Vagina (tissue), 2 donors: ENCODE measurements around the gene SPINK2. TPM values are rescaled to one million over a fixed set of nuclear protein-coding genes. Genes with fewer than 3 reads are reported as not detected.
A peak's percentile ranks its signal among the peaks of the same experiment; 100 is the strongest.

Source experiments
- DNase-seq, 2 donors: peaks; one replicate each; pipeline ENCODE4 v3.0.0-alpha.2; 2017; ENCODE audit errors: extremely low spot score in 2 of 2
- H3K27ac ChIP-seq: fragments of 200-600 bp; sonication (generic); one replicate; pipeline ENCODE4 v1.5.1; 2019
- H3K27me3 ChIP-seq: fragments of 200-600 bp; sonication (generic); one replicate; pipeline ENCODE4 v1.5.1; 2019
- H3K36me3 ChIP-seq, 2 donors: fragments of 200-600 bp; sonication (generic); one replicate each; pipeline ENCODE4 v1.5.1; 2017 to 2019
- H3K4me1 ChIP-seq: fragments of 200-600 bp; sonication (generic); one replicate; pipeline ENCODE4 v1.5.1; 2019
- H3K4me3 ChIP-seq, 2 donors: fragments of 200-600 bp; sonication (generic); 1 replicate in 1 of 2; 2 replicates in 1 of 2; pipeline ENCODE4 v1.5.1; 2016 to 2019
- H3K9me3 ChIP-seq: fragments of 200-600 bp; sonication (generic); one replicate; pipeline ENCODE4 v1.5.1; 2019
- POLR2A ChIP-seq, 2 donors: fragments of 450-650 bp; IDR thresholded peaks; one replicate each; pipeline ENCODE4 v1.6.1; 2017; ENCODE audit warnings: antibody characterized with exemption in 2 of 2, mild to moderate bottlenecking in 2 of 2, moderate library complexity in 2 of 2
- POLR2AphosphoS5 ChIP-seq, 2 donors: sonication (generic); formaldehyde crosslinking; IDR thresholded peaks; one replicate each; pipeline ENCODE4 v1.9.0; 2017; ENCODE audit warnings: antibody characterized with exemption in 2 of 2, mild to moderate bottlenecking in 2 of 2, low read depth in 1 of 2; ENCODE audit not compliant: insufficient read depth in 1 of 2
- intact Hi-C: fragments of 100-400 bp; cut with DNase I; formaldehyde crosslinking; loops from one replicate; pipeline ENCODE4 v1.15.1; 2023
- total RNA-seq: library from RNA; depleted of rRNA; stranded (reverse); fragments of >200 nt; gene quantifications from one replicate; pipeline ENCODE4 v1.2.3, GENCODE V29; 2016
- TF ChIP-seq, protein P1 (sequence below), 3 experiments: fragments of 450-650 bp in 2 of 3; fragments of 200-600 bp in 1 of 3; sonication (generic) in 1 of 3; IDR thresholded peaks; one replicate each; pipeline ENCODE4 v1.5.1; 2017 to 2019; ENCODE audit warnings: antibody characterized with exemption in 3 of 3, mild to moderate bottlenecking in 2 of 3, moderate library complexity in 2 of 3

Gene SPINK2
- total RNA-seq, 1 donor from 2014 or later = 4.4 TPM

DNA sequence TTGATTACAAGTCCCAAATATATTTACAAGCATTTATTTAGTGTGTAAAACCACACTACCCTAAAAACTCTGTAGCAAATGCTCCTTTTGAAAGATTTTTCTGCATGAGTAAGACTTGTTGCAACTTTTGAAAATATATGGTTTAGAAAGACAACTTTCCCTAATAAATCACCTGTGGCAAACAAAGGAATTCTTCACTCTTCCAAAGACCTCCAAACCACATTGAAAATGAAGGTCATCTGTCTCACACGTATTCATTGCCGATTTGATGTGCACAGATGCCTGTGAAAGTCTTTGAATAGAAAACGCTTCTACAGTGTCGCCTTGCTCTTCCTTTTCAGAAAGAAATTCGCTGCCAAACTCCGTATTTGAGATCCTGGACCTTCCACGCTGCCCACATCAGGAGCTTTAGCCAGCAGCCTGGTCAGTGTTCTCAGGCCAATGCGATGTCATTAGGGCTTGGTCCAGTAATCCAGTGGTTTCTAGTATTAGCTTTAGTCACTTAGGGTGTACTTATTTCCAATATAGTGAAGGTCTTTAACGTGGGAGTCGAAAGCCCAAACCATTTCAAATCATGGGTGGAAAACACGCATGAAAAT lies 22.2 kb downstream of the SPINK2 start:
- H3K27me3 ChIP-seq = no peaks in the 10 kb centered on the region
- peak overlapping the region; percentile 59 to 65 for H3K4me3 ChIP-seq
- intact Hi-C loops = no loop called here
- no peaks in the 10 kb centered on the region for H3K9me3 ChIP-seq
- no peaks in the 10 kb centered on the region for H3K36me3 ChIP-seq
- no peak for DNase-seq
- peaks cover 12% of the 10 kb centered on the region for H3K4me1 ChIP-seq
- peak overlapping the region; percentile 91 for H3K27ac ChIP-seq
- no peak for TF ChIP-seq POLR2A (IDR thresholded peaks at IDR 0.05)
- TF ChIP-seq, protein P1, sequence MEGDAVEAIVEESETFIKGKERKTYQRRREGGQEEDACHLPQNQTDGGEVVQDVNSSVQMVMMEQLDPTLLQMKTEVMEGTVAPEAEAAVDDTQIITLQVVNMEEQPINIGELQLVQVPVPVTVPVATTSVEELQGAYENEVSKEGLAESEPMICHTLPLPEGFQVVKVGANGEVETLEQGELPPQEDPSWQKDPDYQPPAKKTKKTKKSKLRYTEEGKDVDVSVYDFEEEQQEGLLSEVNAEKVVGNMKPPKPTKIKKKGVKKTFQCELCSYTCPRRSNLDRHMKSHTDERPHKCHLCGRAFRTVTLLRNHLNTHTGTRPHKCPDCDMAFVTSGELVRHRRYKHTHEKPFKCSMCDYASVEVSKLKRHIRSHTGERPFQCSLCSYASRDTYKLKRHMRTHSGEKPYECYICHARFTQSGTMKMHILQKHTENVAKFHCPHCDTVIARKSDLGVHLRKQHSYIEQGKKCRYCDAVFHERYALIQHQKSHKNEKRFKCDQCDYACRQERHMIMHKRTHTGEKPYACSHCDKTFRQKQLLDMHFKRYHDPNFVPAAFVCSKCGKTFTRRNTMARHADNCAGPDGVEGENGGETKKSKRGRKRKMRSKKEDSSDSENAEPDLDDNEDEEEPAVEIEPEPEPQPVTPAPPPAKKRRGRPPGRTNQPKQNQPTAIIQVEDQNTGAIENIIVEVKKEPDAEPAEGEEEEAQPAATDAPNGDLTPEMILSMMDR (IDR thresholded peaks at IDR 0.05) = no peak
- TF ChIP-seq POLR2AphosphoS5 (IDR thresholded peaks at IDR 0.05; ENCODE audit: insufficient read depth in 1 of 2, low read depth in 1 of 2) = no peak

DNA sequence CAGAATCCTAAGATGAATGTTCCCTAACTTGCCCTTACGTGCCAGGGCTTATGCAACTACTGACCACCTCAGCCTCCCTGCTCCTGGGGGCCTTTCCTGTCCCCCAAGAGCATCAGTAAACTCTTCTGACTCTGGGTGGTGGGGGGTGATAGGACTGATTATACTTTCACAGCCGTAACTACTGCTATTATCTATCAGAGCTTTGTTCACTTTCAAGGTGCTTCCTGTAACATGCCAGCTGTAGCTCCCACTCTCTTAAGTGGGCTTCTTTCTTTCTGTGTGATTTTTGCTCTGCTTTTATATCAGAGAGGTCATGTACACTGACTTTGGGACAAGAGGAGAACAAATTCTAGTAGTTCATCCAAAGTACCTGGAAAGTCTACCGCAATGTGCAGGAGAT lies 25.3 kb downstream of the SPINK2 start:
- Histone ChIP-seq H3K4me3 (no peak overlapping the region), H3K27ac (no peak overlapping the region), H3K4me1 (peaks cover 12% of the 10 kb centered on the region), H3K9me3 (no peaks in the 10 kb centered on the region), H3K27me3 (no peaks in the 10 kb centered on the region), H3K36me3 (no peaks in the 10 kb centered on the region)
- no peak for DNase-seq
- TF ChIP-seq POLR2A (IDR thresholded peaks at IDR 0.05) (no peak), POLR2AphosphoS5 (IDR thresholded peaks at IDR 0.05; ENCODE audit: insufficient read depth in 1 of 2, low read depth in 1 of 2) (no peak)
- TF ChIP-seq, protein P1 (IDR thresholded peaks at IDR 0.05) = no peak
- intact Hi-C loops = no loop called here

DNA sequence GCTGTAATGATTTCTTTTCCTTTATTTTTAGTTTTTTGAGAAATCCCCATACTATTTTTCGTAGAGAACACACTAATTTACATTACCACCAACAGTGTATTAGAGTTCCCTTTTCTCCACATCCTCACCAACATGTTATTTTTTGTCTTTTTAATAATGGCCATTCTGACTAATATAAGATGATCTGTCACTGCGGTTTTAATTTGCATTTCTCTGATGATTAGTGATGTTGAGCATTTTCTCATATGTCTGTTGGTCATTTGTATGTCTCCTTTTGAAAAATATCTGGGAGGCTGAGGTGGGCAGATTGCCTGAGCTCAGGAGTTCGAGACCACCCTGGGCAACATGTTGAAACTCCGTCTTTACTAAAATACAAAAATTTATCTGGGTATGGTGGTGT lies 30.2 kb downstream of the SPINK2 start:
- H3K9me3 ChIP-seq = no peaks in the 10 kb centered on the region
- H3K27ac ChIP-seq = no peak overlapping the region
- intact Hi-C loops = no loop called here

DNA sequence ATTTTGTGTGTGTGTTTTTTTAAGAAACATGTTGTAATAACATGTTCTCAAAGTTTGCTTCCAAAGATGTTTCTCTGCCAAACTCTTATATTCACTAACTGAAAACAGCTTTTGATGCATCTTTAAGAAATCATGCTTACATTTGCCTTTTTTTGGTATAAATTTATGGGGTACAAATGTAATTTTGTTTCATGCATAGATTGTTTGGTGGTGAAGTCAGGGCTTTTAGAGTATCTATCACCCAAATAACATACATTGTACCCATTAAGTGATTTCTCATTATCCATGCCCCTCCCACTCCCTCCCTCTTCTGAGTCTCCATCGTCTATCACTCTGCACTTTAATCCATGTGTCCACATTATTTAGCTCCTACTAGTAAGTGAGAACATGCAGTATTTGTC lies 30.8 kb downstream of the SPINK2 start:
- TF ChIP-seq POLR2A (IDR thresholded peaks at IDR 0.05) (no peak), POLR2AphosphoS5 (IDR thresholded peaks at IDR 0.05; ENCODE audit: insufficient read depth in 1 of 2, low read depth in 1 of 2) (no peak)
- TF ChIP-seq, protein P1 (IDR thresholded peaks at IDR 0.05) = no peak
- H3K36me3 ChIP-seq = no peaks in the 10 kb centered on the region
- peak overlapping the region; percentile 38 for H3K27ac ChIP-seq
- intact Hi-C loops = no loop called here
- no peaks in the 10 kb centered on the region for H3K9me3 ChIP-seq
- no peak for DNase-seq
- H3K4me3 ChIP-seq = no peak overlapping the region
- H3K4me1 ChIP-seq = peaks cover 27% of the 10 kb centered on the region
- no peaks in the 10 kb centered on the region for H3K27me3 ChIP-seq

More for the DNA sequence above, 30.2 kb downstream of the SPINK2 start:
- H3K27me3 ChIP-seq = no peaks in the 10 kb centered on the region
- no peak overlapping the region for H3K4me3 ChIP-seq
- TF ChIP-seq POLR2A (IDR thresholded peaks at IDR 0.05) (no peak), POLR2AphosphoS5 (IDR thresholded peaks at IDR 0.05; ENCODE audit: insufficient read depth in 1 of 2, low read depth in 1 of 2) (no peak)
- TF ChIP-seq, protein P1 (IDR thresholded peaks at IDR 0.05) = no peak
- H3K4me1 ChIP-seq = peaks cover 27% of the 10 kb centered on the region
- DNase-seq = no peak
- H3K36me3 ChIP-seq = no peaks in the 10 kb centered on the region

DNA sequence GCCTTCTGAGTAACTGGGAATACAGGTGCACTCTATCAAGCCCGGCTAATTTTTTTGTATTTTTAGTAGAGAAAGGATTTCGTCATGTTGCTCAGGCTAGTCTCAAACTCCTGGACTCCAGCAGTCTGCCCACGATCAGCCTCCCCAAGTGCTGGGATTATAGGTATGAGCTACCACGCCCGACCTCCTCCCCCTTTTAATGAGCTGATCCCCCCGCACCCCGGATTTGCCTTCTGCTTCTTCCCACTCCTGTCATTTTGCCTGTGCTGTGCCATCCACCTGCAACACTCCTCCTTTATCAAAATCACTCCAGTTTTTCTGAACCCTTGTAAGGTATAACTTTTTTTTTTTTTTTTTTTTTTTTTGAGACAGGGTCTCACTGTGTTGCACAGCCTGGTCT lies 33.4 kb downstream of the SPINK2 start:
- DNase-seq = no peak
- H3K27me3 ChIP-seq = no peaks in the 10 kb centered on the region
- intact Hi-C loops = no loop called here
- H3K9me3 ChIP-seq = no peaks in the 10 kb centered on the region
- TF ChIP-seq, protein P1 (IDR thresholded peaks at IDR 0.05) = no peak
- no peak for TF ChIP-seq POLR2A (IDR thresholded peaks at IDR 0.05)
- TF ChIP-seq POLR2AphosphoS5 (IDR thresholded peaks at IDR 0.05; ENCODE audit: insufficient read depth in 1 of 2, low read depth in 1 of 2) = no peak
- no peaks in the 10 kb centered on the region for H3K36me3 ChIP-seq
- H3K27ac ChIP-seq = no peak overlapping the region
- H3K4me3 ChIP-seq = no peak overlapping the region
- H3K4me1 ChIP-seq = peaks cover 27% of the 10 kb centered on the region
